IMR-90 (cell line): ENCODE results near the gene DDX10. TPM values are rescaled to one million over a fixed set of nuclear protein-coding genes. Genes with fewer than 3 reads are reported as not detected.
"Not testable (repeated sequence)": the region's sequence is repeated elsewhere in the genome, so short reads cannot be mapped to it uniquely, and the experiment has no call there.

ENCODE experiments used
- ATAC-seq: fragments of 200-7000 bp; cut with Tn5 transposase; 2 replicates; pipeline ENCODE4 v1.9.1; 2020; ENCODE audit warnings: low read depth, mild to moderate bottlenecking, moderate library complexity
- BruUV-seq: library from RNA; stranded (reverse); fragments of 400-500 nt; replicated peaks from 2 replicates; lab custom pipeline; 2021; lab: Mats Ljungman, UMichigan
- CTCF ChIA-PET: fragments of 300-600 bp; formaldehyde crosslinking; extraction: SDS; loops from one replicate; lab custom pipeline; 2021; ENCODE audit warnings: antibody characterized with exemption; lab: Yijun Ruan, JAX
- POLR2A ChIA-PET: fragments of 300-600 bp; sonication (Branson Sonifier 250); formaldehyde crosslinking; loops from one replicate; lab custom pipeline; 2022; ENCODE audit warnings: antibody characterized with exemption; ENCODE audit not compliant: unreplicated experiment; lab: Charles Lee
- DNase-seq: peaks from one replicate; pipeline ENCODE4 v3.0.0; 2013
- H2AFZ ChIP-seq: replicated peaks from 2 replicates; pipeline ENCODE3; 2013; ENCODE audit warnings: low read length, mild to moderate bottlenecking; ENCODE audit not compliant: poor library complexity
- H2AK5ac ChIP-seq: 2 replicates; pipeline ENCODE4 v1.6.1; 2013; ENCODE audit warnings: low read depth, low read length, inconsistent platforms
- H2AK9ac ChIP-seq: replicated peaks from 2 replicates; pipeline ENCODE3; 2013; ENCODE audit warnings: mild to moderate bottlenecking, low read depth, low read length, moderate library complexity; ENCODE audit not compliant: poor library complexity
- H2BK120ac ChIP-seq: 2 replicates; pipeline ENCODE4 v1.6.1; 2013; ENCODE audit warnings: low read depth, low read length, inconsistent platforms
- H2BK15ac ChIP-seq: 3 replicates; pipeline ENCODE4 v1.6.1; 2013; ENCODE audit warnings: low read depth, low read length, inconsistent platforms
- H2BK20ac ChIP-seq: 2 replicates; pipeline ENCODE4 v1.6.1; 2013; ENCODE audit warnings: low read depth, mild to moderate bottlenecking, inconsistent platforms, low read length, moderate library complexity
- H2BK5ac ChIP-seq: 2 replicates; pipeline ENCODE4 v1.6.1; 2013; ENCODE audit warnings: mild to moderate bottlenecking, low read depth, low read length, inconsistent platforms; ENCODE audit not compliant: poor library complexity, severe bottlenecking
- H3K14ac ChIP-seq: replicated peaks from 2 replicates; pipeline ENCODE4 v1.6.1; 2013; ENCODE audit warnings: low read depth, low read length, inconsistent platforms
- H3K18ac ChIP-seq: 2 replicates; pipeline ENCODE4 v1.6.1; 2013; ENCODE audit warnings: low read depth, low read length, control low read depth
- H3K23ac ChIP-seq: 2 replicates; pipeline ENCODE4 v1.6.1; 2013; ENCODE audit warnings: low read depth, low read length, inconsistent platforms
- H3K27ac ChIP-seq: 2 replicates; pipeline ENCODE4 v1.5.1; 2013; ENCODE audit warnings: mild to moderate bottlenecking, control low read depth, low read length; ENCODE audit not compliant: insufficient read depth
- H3K27me3 ChIP-seq: 2 replicates; pipeline ENCODE4 v1.6.1; 2013; ENCODE audit warnings: low read length; ENCODE audit not compliant: control insufficient read depth, insufficient read depth
- H3K36me3 ChIP-seq: 2 replicates; pipeline ENCODE4 v1.6.1; 2013; ENCODE audit warnings: low read length, mixed read lengths; ENCODE audit not compliant: control insufficient read depth, insufficient read depth
- H3K4ac ChIP-seq: 2 replicates; pipeline ENCODE4 v1.6.1; 2013; ENCODE audit warnings: low read depth, low read length, inconsistent platforms
- H3K4me1 ChIP-seq: 2 replicates; pipeline ENCODE4 v1.6.1; 2013; ENCODE audit warnings: low read length, mixed read lengths; ENCODE audit not compliant: control insufficient read depth, insufficient read depth
- H3K4me2 ChIP-seq: 2 replicates; pipeline ENCODE4 v1.6.1; 2013; ENCODE audit warnings: low read depth, mild to moderate bottlenecking, control low read depth, low read length, moderate library complexity
- H3K4me3 ChIP-seq: 2 replicates; pipeline ENCODE4 v1.5.1; 2013; ENCODE audit warnings: low read depth, mild to moderate bottlenecking, control low read depth, low read length, moderate library complexity; ENCODE audit not compliant: insufficient read depth
- H3K56ac ChIP-seq: 2 replicates; pipeline ENCODE4 v1.6.1; 2013; ENCODE audit warnings: low read length, inconsistent platforms; ENCODE audit not compliant: insufficient read depth; ENCODE audit errors: extremely low read depth
- H3K79me1 ChIP-seq, 2 experiments: 2 replicates each; pipeline ENCODE4 v1.6.1; 2013; ENCODE audit warnings: low read length in 2 of 2, inconsistent platforms in 1 of 2, low read depth in 1 of 2
- H3K9ac ChIP-seq: 2 replicates; pipeline ENCODE4 v1.6.1; 2013; ENCODE audit warnings: low read depth, low read length, control low read depth
- H3K9me1 ChIP-seq: 2 replicates; pipeline ENCODE4 v1.6.1; 2013; ENCODE audit warnings: low read length, inconsistent platforms; ENCODE audit not compliant: insufficient read depth
- H3K9me3 ChIP-seq: 2 replicates; pipeline ENCODE4 v1.6.1; 2013; ENCODE audit warnings: low read length; ENCODE audit not compliant: control insufficient read depth, insufficient read depth
- H4K20me1 ChIP-seq: 2 replicates; pipeline ENCODE4 v1.6.1; 2013; ENCODE audit warnings: low read length, inconsistent platforms; ENCODE audit not compliant: insufficient read depth
- H4K5ac ChIP-seq: 2 replicates; pipeline ENCODE4 v1.6.1; 2013; ENCODE audit warnings: mild to moderate bottlenecking, low read depth, low read length, control low read depth
- H4K8ac ChIP-seq, 2 experiments: 2 replicates each; pipeline ENCODE4 v1.6.1; 2013; ENCODE audit warnings: low read depth in 2 of 2, low read length in 2 of 2, control low read depth in 1 of 2, inconsistent platforms in 1 of 2
- H4K91ac ChIP-seq: 2 replicates; pipeline ENCODE4 v1.6.1; 2013; ENCODE audit warnings: low read depth, low read length, inconsistent platforms; ENCODE audit not compliant: insufficient read depth
- RCOR1 ChIP-seq: IDR thresholded peaks from 2 replicates; pipeline ENCODE4 v1.6.1; 2012; ENCODE audit warnings: mild to moderate bottlenecking, low read length, improper control_type of control experiment; ENCODE audit not compliant: insufficient replicate concordance
- RFX5 ChIP-seq: IDR thresholded peaks from 2 replicates; pipeline ENCODE4 v1.8.0; 2012; ENCODE audit warnings: low read depth, mild to moderate bottlenecking, low read length, moderate library complexity
- WGBS, 2 experiments: methylation state at CpG; one replicate each; pipeline versions ENCODE4 v1.1.5 to v1.1.7; 2013; ENCODE audit warnings: missing lambda C conversion rate in 2 of 2; ENCODE audit not compliant: insufficient read length in 1 of 2; ENCODE audit errors: extremely low coverage in 2 of 2; 5-methylcytosine and 5-hydroxymethylcytosine counted together
- dilution Hi-C: fragments of 300-500 bp; cut with HindIII; formaldehyde crosslinking; loops from one replicate; pipeline ENCODE4 v1.14.3; 2018; ENCODE audit warnings: low sequenced_read_pairs; ENCODE audit not compliant: unreplicated experiment
- in situ Hi-C: fragments of 300-500 bp; cut with MboI; formaldehyde crosslinking; loops from 3 replicates; pipeline ENCODE4 v1.14.3; 2019; ENCODE audit warnings: low sequenced_read_pairs, inconsistent platforms, mixed read lengths
- intact Hi-C: fragments of 100-400 bp; cut with micrococcal nuclease; formaldehyde crosslinking; loops from 2 replicates; pipeline ENCODE4 v1.10.0; 2022
- polyA plus RNA-seq, 3 experiments: library from polyadenylated mRNA; depleted of rRNA; stranded (reverse); fragments of >200 nt; gene quantifications; 2 replicates each; pipeline ENCODE4 v1.2.3, GENCODE V29; 2012; ENCODE audit warnings: low replicate concordance in 1 of 3
- total RNA-seq: library from RNA; depleted of rRNA; stranded (reverse); fragments of >200 nt; gene quantifications from 2 replicates; pipeline ENCODE4 v1.2.3, GENCODE V29; 2012
- TF ChIP-seq, protein P1 (sequence below): conservative IDR thresholded peaks from 2 replicates; pipeline ENCODE4 v1.5.1; 2012; ENCODE audit warnings: mild to moderate bottlenecking, low read depth, low read length, improper control_type of control experiment

Gene DDX10
- total and polyA plus RNA-seq, 2 of the 4 experiments (the other 2 are of a cell fraction), result 20.0 to 31.9 TPM

DNA sequence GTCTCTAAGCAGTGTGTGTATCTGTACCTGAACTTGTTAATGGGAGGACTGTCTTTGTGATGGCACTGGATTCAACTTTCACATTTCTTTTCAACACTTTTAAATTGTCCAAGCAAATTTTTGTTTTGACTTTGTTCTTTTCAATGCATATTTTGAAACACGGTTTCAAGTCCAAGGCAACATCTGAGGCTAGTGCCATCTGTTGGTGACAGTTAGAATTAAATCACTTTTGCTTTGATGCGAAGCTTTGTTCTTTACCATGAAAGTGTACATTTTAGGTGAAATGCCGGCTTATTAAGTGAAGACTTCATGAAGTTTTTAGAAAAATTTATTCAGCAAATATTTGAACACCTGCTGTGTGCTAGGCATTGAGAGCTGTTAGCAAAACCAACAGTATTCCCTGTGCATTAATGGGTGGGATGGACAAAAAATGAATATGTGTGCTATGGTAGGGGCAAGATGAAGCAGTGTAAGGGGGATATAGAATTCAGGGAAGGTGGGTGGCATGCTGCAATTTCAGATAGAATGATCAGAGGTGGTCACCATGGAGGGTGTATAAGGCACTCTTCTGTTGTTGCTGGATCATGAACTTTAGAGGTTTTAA is 70.2 kb downstream of the DDX10 start:
- H3K4ac ChIP-seq, result no peak overlapping the region
- dilution Hi-C loops, result no loop called here
- H3K23ac ChIP-seq, result no peak overlapping the region
- ATAC-seq (no peak), DNase-seq (peak; percentile 19)
- H2BK15ac ChIP-seq, result no peak overlapping the region
- H3K4me2 ChIP-seq, result no peak overlapping the region; the same call in 1 of the 2 replicates
- no peak overlapping the region for H2BK5ac ChIP-seq
- TF ChIP-seq RFX5 (no peak), RCOR1 (no peak)
- TF ChIP-seq, protein P1, sequence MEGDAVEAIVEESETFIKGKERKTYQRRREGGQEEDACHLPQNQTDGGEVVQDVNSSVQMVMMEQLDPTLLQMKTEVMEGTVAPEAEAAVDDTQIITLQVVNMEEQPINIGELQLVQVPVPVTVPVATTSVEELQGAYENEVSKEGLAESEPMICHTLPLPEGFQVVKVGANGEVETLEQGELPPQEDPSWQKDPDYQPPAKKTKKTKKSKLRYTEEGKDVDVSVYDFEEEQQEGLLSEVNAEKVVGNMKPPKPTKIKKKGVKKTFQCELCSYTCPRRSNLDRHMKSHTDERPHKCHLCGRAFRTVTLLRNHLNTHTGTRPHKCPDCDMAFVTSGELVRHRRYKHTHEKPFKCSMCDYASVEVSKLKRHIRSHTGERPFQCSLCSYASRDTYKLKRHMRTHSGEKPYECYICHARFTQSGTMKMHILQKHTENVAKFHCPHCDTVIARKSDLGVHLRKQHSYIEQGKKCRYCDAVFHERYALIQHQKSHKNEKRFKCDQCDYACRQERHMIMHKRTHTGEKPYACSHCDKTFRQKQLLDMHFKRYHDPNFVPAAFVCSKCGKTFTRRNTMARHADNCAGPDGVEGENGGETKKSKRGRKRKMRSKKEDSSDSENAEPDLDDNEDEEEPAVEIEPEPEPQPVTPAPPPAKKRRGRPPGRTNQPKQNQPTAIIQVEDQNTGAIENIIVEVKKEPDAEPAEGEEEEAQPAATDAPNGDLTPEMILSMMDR, result peak; percentile 39
- intact Hi-C loops, result no loop called here
- no peak overlapping the region for H2AFZ ChIP-seq
- ChIA-PET POLR2A (no interaction called here), CTCF (interaction anchor here (0.8 to 1.7 kb wide), 5 partner anchors 9 to 23 kb away, joined by 3 to 4 read pairs (median 3); no protein-coding TSS in a partner anchor)
- no peak overlapping the region; the same call in 1 of the 2 replicates for H3K56ac ChIP-seq
- BruUV-seq, result no TSS peak
- H2AK5ac ChIP-seq, result no peak overlapping the region
- no peak overlapping the region for H3K14ac ChIP-seq
- H2BK120ac ChIP-seq, result no peak overlapping the region
- H3K36me3 ChIP-seq, result no peaks in the 10 kb centered on the region
- peaks cover 4% of the 10 kb centered on the region; the same call in 1 of the 2 replicates for H3K4me1 ChIP-seq
- H3K9me3 ChIP-seq, result no peaks in the 10 kb centered on the region
- no peaks in the 10 kb centered on the region for H4K20me1 ChIP-seq
- 0 out of 4 replicates have a peak overlapping the region, but pooled peaks of 1 of the 2 experiments have one; percentile 66 for H4K8ac ChIP-seq
- H3K27ac ChIP-seq, result no peak overlapping the region
- 92% methylated on average over 2 of the region's 3 CpGs; no CpG with 5 or more reads in 1 of the 2 experiments for WGBS, 2 experiments
- H3K27me3 ChIP-seq, result no peaks in the 10 kb centered on the region
- in situ Hi-C loops, result no loop called here
- H4K5ac ChIP-seq, result no peak overlapping the region
- H3K9me1 ChIP-seq, result no peaks in the 10 kb centered on the region; the same call in 1 of the 2 replicates
- no peak overlapping the region; the same call in 1 of the 2 replicates for H3K18ac ChIP-seq
- peaks cover 22 to 41% of the 10 kb centered on the region in 2 experiments for H3K79me1 ChIP-seq
- H2BK20ac ChIP-seq, result no peak overlapping the region
- no peak overlapping the region for H3K4me3 ChIP-seq
- no peak overlapping the region for H3K9ac ChIP-seq
- no peak overlapping the region for H2AK9ac ChIP-seq
- no peak overlapping the region for H4K91ac ChIP-seq

DNA sequence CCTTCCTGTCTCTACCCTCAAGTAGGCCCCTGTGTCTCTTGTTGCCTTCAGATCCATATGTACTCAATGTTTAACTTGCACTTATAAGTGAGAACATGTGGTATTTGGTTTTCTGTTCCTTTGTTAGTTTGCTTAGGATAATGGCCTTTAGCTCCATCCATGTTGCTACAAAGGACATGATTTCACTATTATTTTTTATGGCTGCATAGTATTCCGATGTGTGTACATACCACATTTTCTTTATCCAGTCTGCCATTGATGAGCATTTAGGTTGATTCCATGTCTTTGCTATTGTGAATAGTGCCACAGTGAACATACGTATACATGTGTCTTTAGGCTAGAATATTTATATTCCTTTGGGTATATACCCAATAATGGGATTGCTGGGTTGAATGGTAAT is 75.3 kb downstream of the DDX10 start:
- intact Hi-C loops, in situ Hi-C loops, CTCF ChIA-PET, H3K9ac ChIP-seq, H3K4me2 ChIP-seq, H3K4me3 ChIP-seq, H3K56ac ChIP-seq, H2AFZ ChIP-seq, H3K9me3 ChIP-seq, H4K8ac ChIP-seq, POLR2A ChIA-PET, H3K4ac ChIP-seq, ATAC-seq, H4K5ac ChIP-seq, H3K27ac ChIP-seq, H3K4me1 ChIP-seq, H2BK5ac ChIP-seq, dilution Hi-C loops, H3K27me3 ChIP-seq, H3K9me1 ChIP-seq, H4K91ac ChIP-seq, H2AK9ac ChIP-seq, BruUV-seq, H3K14ac ChIP-seq, DNase-seq, H2BK20ac ChIP-seq, H2AK5ac ChIP-seq, H3K18ac ChIP-seq, H2BK15ac ChIP-seq, H3K36me3 ChIP-seq, H4K20me1 ChIP-seq, H3K23ac ChIP-seq, H2BK120ac ChIP-seq: not testable (repeated sequence)
- no CpG with 5 or more reads among the region's 2 CpGs for WGBS, 2 experiments
- peaks cover 15 to 20% of the 10 kb centered on the region in 2 experiments for H3K79me1 ChIP-seq
